GM21423 (cell line): ENCODE measurements around the gene CXCL9.
"Not testable (repeated sequence)": the region's sequence is repeated elsewhere in the genome, so short reads cannot be mapped to it uniquely, and the experiment has no call there.

Experiments
- ATAC-seq: cut with Tn5 transposase; IDR thresholded peaks from one replicate; pipeline ENCODE4 v1.9.1; 2021; ENCODE audit warnings: mild to moderate bottlenecking, moderate library complexity; ENCODE audit not compliant: unreplicated experiment

CXCL9 gene

DNA sequence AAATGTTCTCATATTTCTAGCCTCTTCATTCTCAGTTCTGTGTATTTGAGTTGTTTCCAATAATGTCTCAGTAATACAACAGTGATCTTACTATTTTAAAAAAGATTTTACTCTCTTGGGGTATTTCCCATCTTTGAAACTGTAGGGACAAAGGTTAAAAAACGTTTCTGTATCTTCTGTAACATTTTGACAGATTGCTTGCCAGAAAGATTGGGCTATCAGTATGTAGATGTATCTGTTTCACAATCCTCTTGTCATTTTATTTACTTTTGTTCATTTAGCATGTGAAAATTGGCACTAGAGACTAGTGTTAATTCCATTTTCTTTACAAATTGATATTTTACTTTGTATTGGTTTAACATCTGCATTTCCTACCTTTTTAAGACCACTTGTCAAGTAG lies 6.2 kb upstream of the CXCL9 start:
- no peak for ATAC-seq

DNA sequence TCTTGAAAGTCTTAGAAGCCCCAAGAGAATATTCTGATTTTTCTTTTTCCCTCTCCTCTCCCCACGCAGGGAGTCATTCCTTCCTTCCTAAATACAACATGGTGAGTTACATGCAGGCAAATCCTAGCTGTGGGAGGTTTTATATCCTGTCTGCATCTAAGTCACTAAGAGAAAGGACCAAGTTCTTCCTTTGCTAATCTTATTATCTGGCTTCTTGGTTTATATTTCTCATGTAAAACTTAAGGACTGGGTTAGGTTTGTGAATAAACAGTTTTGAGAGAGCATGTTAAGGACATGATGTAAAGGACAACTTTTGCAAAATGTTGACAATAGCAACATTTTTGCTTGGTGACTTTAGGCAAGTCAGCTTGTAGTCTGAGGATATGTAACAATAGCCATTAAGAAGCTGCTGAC lies 5.1 kb upstream of the CXCL9 start:
- ATAC-seq: no peak

DNA sequence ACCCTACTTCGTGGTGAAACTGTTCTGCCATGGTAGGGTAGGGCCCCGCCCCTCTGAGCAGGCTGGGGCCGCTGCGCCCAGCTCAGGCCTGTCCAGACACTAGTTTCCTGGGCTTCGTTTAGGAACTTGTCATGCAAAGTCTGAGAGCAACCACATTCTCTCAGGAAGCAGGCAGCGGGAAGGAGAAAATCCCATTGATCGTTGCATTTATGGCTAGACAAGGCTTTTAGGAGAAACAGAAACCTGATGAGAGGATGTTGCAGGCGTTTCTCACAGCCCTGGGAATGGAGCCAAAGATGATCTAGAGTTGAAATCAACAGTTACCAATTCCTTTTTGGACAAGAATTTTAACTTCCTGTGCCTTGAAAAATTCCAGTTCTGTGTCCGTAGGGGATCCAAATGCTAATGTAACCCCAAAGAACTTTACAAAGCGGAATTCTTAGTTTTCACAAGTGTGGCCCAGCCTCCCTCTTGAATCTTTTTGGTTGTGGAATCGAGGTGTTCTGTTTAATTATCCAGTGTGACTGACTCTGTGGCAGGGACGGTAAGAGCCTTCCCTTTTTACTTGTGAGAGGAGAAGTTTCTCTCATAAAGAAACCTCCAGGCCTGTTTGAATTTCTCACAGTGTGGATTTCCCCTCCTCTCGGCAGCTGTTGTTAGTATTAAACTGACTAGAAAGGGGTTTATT lies 4.5 kb upstream of the CXCL9 start:
- peak; percentile 61 for ATAC-seq

DNA sequence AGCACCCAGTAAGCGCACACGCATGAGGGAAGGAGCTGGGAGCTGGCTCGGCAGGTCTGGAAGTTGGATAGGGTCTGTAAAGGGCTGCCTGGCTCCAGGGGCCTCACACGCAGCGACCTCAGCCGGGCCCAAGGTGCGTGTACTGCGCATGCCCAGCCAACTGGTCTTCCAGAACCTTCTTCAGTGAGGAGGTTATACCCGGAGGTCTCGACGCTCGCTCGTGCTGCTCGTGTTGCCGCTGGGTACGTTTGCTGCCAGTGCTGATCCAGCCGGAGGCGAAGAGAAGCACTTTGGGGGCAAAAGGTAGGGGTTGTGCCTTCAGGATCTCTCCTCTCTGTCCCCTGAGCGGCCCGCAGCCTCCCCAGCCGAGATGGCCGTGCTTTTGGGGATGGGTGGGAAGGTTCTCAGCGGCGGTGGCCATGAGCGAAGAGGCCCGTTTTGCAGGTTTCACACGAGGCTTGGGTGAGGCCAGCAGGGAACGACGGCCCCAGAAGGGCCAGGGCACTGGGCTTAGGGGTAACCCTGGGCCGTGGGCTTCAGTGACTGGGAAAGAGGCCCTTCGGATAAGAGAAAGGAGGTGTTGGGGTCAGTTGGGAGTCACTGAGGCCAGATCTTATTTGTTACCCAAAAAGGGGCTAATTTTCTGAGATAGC lies 3.8 kb upstream of the CXCL9 start:
- ATAC-seq: no peak

DNA sequence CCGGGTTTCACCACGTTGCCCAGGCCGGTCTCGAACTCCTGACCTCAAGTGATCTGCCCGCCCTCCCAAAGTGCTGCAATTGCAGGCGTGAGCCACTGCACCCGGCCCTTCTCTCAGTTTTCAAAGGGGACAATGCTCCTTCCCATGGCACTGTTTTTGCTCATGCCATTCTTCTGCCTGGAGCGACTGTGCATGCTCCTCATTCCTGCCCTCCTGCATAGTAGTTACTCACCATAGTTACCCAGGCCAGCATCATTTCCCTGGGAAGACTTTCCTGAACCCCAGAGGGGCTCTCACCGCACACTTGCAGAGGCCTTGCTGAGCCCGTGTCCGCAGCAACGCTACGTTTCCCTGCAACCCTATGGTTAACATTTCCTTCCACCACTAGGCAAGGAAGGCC lies 3.3 kb upstream of the CXCL9 start:
- ATAC-seq: no peak

DNA sequence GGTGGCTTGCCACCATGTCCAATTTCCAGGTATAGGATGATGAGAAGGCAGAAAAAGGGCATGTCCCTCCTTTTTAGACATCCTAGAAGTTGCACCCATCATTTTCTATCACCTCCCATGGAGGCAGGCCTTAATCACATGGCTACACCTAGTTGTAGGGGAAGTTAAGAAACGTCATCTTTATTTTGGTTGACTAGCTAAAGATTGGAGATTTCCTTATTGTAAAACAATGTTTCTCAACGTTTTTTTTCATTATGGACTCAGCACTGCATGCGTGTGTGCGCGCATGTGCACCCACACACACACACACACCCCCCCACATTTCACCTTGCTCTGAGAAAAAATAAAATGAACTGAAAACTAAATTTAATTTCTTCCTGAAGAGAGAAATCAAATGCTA lies 2.0 kb upstream of the CXCL9 start:
- no peak for ATAC-seq

DNA sequence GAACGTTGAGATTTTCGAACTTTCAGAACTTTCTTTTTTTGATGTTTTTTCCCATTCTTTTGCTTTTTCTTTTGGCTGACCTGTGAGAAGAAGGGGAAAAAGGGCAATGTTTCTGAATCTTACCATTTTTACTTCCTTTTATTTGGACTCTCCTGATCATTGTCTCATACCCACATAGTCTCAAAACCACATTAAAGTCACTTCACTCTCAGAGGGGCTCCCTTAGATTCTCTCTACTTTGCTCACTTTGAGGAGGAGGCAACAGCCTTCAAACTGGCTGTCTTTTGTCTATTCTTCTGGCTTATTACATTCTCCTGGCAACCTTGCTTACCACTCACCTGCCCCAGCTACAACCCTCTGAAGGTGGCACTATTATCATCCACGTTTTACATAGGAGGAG lies 3.7 kb downstream of the CXCL9 start:
- no peak for ATAC-seq

DNA sequence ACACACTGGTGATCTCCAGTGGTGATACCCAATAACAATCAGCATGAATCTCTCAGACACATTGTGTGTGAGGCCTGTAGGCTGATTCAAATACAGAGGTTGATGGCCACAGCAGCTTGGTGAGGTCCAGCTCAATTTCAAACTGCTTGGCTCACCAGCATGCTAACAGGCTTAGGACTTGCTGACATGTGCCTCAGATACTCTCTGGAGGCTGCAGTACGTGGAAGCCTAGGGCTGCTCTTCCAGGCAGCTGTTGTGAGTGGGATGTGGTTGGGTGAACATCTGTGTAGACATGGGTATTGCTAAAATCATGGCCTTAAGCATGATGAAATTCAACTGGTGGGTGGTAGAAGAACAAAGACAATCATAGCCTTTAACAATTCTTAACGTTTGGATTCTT lies 4.3 kb downstream of the CXCL9 start:
- ATAC-seq: no peak

DNA sequence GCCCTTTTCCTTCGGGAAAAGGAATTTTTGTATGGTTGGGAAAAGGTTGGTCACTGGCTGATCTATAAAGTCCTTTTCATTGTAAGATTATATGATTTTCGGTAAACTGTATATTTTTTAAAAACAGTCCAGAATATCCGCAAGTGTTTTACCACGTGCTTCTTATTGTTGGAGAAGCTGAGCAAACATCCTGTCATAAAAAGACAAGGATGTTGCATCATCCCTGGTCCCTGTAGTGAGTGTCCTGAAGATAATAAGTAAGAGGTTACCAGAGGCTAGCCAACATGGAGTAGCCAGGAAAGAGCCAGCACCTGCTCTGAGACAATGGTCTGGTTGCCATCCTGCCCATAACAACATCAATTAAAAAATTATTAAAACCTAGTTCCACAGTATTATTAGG lies 5.1 kb downstream of the CXCL9 start:
- ATAC-seq: no peak

DNA sequence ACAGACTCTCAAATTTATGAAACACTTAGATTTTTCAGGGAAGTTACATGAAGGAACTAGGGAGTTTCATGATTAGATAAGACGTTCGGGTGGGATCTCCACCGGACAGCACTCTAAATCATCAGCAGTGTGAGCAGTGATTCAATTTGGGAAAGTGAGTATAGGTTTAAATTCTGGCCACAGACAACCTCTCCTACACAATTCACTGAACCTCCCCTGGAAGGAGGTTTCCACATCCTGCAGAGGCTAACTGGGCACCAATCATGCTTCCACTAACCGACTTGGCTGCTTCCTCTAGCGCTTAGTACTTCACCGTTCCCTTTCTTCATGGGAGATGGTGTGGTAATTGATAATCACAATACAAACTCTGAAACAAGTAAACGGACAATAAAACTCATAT lies 5.6 kb downstream of the CXCL9 start:
- no peak for ATAC-seq

DNA sequence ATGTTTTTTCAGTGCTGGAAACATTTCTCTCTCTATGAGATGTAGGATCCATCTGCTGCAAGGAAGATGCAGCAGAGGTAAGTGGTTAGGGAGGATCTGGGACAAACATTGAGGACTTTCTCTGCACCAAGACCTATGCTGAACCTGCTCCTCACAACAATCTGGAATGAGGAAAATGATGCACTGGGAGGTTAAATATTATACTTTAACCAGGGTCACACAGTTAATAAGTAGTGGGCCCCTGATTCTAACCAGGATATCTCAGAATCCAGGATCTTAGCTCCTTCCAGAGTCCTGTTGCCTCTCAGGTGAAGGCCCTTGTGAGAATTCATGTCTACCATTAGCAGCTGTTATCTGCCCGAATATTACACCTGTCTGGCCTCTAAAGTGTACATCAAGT lies 7.0 kb downstream of the CXCL9 start:
- ATAC-seq: no peak

DNA sequence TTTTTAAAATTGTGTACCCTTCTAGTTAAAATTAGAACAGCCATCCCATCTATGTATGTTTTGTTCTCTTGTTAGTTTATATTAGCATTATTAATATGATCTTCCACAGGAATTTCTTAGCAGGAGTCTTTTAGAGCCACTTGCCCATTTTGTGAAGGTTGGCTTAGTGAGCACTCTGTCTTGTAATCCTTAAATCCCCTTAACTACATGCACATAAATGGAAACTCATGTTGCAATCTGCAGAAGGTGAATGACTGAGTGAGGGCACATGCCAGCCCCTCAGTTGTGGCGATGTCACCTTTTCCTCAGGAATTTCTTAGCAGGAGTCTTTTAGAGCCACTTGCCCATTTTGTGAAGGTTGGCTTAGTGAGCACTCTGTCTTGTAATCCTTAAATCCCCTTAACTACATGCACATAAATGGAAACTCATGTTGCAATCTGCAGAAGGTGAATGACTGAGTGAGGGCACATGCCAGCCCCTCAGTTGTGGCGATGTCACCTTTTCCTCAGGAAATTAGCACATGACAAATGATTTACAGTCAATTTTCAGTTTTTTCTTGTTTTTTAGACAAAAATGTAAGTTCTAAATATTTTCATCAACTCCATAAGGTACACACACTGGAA lies 8.7 kb downstream of the CXCL9 start:
- not testable (repeated sequence) for ATAC-seq

DNA sequence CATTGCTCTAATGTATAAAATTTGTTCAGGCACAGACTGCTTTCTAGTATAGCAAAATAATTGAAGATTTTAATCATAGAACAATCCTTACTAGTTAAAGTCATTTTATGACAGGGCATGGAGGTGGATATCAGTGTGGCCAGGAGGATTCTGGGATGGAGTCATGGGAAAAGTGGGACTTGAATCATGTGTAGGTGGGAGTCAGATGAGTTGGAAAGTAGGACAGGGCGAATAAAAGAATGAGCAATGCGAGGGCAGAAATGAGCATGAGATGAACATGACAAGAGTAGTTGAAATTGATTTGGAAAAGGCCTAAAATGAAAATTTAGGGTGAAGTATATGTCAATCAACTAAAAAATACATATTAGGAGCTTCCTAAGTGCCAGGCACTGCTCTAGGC lies 9.4 kb downstream of the CXCL9 start:
- ATAC-seq: no peak

DNA sequence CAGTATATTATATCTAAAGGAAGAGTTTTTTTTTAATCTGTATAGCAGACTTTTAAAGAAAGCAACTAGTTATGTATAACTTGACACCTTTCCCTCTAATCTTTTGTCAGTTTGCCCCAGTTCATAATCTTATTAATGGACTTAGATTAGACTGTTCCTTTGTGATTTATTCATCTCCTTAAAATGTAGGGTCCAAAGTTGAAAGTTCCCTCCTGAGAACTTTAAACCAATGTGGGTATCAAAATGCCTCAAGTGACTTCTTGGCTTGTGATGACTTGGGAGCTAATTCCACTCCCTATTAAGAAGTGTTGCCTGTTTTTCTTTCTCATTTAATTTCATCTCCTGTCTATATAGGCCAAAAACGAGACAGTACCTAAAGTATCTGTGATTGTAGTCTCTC lies 10.2 kb downstream of the CXCL9 start:
- no peak for ATAC-seq

DNA sequence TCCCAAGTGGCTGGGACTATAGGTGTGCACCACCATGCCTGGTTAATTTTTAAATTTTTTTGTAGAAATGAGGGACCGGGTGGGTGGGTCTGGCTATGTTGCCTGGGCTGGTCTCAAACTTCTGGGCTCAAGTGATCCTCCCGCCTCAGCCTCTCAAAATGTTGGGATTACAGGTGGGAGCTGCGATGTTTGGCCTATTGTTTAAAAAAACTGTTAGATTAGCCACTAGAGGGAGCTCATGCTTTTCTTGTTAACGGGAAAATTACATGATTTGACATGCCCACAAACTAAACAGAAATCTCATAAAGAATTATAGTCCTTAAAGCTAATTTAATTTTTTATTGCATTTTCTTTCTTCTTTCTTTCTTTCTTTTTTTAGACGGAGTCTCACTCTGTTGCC lies 11.6 kb downstream of the CXCL9 start:
- no peak for ATAC-seq

DNA sequence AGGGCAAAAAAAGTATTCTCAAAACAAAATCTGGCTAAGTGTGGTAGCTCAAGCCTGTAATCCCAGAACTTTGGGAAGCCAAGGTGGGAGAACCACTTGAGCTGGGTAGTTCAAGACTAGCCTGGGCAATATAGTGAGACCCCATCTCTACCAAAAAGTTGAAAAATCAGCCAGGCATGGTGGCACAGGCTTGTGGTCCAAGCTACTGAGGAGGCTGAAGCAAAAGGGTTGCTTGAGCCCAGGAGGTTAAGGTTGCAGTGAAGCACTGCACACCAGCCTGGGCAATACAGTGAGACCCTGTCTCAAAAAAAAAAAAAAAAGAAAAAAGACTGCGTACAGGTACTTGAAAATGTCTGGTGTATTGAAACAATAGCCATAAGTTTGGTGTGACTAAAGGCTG lies 14.8 kb downstream of the CXCL9 start:
- ATAC-seq: no peak

DNA sequence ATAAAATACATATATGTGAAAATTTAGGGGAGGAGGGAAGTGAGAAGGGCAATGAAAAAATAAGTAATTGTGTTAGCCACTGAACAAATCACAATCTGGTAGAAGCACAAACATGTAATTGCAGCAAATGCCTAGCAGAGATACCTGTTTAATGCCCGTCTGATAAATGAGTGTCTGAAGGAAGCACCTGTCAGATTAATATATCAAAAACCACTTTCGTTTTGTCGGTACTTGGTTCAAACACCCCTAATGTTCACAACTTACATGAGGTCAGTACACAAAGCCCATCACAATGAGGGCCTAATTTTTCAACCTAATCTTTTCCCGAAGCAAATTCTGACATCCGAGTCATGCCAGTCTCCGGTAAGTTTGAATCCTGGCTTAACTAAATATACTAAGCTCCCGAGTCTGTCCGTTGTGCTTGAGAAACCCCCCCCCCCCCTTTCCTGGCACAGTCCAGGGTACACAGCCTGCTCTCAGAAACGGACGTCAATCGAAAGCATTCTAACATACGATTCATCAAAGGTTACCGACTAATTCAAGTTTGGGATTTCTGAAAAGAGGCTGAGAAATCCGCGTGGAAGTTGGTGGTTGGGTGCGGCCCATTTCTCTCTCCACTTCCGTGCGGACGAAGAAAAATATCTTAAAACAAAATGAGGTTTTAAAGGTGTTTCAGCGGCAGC lies 17.3 kb downstream of the CXCL9 start:
- no peak for ATAC-seq

DNA sequence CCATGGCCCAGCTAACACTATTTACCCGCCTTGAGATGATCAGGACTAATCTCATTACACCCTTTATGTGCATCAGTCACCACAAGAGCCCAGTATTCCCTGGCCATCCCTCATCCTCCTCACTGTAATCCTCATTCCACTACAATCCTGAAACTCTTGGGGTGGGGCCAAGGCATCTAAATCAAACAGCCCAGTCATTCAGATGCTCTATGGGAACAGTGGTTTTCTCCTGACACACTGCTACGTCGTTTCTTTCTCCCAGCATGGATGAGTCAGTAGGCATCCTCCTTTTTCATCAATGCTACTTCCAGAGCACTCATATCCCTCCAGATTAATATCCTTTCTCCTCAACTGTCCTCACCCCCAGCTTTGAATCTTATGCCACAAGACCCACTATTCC lies 22.2 kb downstream of the CXCL9 start:
- ATAC-seq: no peak

DNA sequence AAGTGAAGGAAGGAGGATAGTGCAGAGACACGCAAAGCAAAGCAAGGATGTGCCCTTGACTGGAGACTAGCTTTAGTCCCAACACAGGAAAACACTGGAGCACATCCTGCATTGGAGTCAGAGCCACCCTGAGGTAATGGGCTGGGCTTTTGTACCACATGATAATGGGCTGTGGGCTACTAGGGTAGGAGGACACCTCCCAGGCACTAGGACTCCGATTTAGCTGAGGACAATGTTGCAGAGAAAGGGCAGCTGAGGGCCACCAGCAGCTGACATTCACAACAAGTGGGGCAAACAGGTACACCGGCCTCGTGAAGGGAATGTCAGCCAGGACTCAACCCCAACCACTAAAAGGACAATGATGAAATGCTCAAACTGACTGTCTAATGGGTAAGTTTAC lies 26.7 kb downstream of the CXCL9 start:
- ATAC-seq: no peak

DNA sequence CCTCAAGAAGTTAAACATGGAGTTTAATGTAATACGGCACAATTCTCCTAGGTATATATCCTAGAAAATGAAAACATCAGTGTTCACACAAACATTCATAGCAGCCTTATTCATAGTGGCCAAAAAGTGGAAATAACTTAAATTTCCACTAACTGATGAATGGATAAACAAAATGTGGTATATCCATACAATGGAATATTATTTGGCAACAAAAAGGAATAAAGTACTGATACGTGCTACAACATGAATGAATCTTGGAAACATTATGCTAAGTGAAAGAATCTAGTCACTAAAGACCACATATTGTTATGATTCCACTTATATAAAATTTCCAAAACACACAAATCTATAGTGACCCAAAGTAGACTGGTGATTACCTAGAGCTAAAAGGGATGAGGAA lies 31.1 kb downstream of the CXCL9 start:
- ATAC-seq: no peak

DNA sequence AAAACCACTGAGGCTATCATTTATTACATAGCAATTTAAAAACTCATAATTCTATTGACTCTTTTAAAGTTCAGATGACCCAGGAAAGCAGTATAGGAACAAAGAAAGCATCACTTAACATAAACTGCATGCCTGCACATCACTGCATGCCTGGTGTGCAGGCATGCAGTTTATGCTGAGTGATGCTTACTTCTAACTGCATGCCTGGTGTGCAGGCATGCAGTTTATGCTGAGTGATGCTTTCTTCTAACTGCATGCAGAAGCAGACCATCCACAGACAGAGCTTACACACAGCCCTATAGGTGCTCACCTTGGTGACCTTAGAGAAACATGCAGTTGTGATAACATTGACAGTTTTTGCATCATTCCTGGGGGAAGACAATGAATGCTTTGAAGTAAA lies 33.5 kb downstream of the CXCL9 start:
- no peak for ATAC-seq

DNA sequence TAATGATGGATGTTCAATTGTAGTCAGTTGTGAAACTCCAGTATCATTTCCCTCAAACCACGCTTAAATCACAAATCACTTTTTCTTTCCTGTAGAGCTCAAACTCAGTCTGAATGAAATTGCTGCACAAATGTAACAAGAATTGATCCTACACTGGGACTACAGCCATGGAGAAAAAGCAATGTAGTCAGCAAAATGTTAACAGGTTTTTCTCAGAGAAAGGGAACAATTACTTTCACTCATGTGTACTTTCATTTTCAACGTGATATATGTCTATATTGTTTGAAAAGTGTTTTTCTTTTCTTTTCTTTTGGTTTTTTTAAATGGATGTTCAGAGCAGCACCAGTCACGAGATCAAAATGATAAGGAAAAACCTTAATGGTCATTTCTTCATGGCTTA lies 39.2 kb downstream of the CXCL9 start:
- no peak for ATAC-seq
